Peyer's patch (tissue), 4 donors: Measurements from ENCODE around the gene PAFAH1B1.
A peak's percentile ranks its signal among the peaks of the same experiment; 100 is the strongest.
"Not testable (repeated sequence)": the region's sequence is repeated elsewhere in the genome, so short reads cannot be mapped to it uniquely, and the experiment has no call there.

ENCODE experiments used
- POLR2A ChIP-seq, 2 donors: fragments of 450-650 bp; IDR thresholded peaks; one replicate each; pipeline ENCODE4 v1.5.1; 2017; ENCODE audit warnings: antibody characterized with exemption in 2 of 2, mild to moderate bottlenecking in 2 of 2, moderate library complexity in 2 of 2
- TF ChIP-seq, protein P1 (sequence below), 6 experiments: fragments of 450-650 bp in 4 of 6; fragments of 200-600 bp in 2 of 6; sonication (generic) in 1 of 6; IDR thresholded peaks; one replicate each; pipeline ENCODE4 v1.5.1; 2017 to 2019; ENCODE audit warnings: antibody characterized with exemption in 6 of 6, mild to moderate bottlenecking in 3 of 6, moderate library complexity in 1 of 6

- TF ChIP-seq, protein P1, sequence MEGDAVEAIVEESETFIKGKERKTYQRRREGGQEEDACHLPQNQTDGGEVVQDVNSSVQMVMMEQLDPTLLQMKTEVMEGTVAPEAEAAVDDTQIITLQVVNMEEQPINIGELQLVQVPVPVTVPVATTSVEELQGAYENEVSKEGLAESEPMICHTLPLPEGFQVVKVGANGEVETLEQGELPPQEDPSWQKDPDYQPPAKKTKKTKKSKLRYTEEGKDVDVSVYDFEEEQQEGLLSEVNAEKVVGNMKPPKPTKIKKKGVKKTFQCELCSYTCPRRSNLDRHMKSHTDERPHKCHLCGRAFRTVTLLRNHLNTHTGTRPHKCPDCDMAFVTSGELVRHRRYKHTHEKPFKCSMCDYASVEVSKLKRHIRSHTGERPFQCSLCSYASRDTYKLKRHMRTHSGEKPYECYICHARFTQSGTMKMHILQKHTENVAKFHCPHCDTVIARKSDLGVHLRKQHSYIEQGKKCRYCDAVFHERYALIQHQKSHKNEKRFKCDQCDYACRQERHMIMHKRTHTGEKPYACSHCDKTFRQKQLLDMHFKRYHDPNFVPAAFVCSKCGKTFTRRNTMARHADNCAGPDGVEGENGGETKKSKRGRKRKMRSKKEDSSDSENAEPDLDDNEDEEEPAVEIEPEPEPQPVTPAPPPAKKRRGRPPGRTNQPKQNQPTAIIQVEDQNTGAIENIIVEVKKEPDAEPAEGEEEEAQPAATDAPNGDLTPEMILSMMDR (IDR thresholded peaks at IDR 0.05) = not testable (repeated sequence)
- TF ChIP-seq POLR2A (IDR thresholded peaks at IDR 0.05) = peak; percentile 59
Measured at GRCh38 chr17:2548026-2548425, 45.4 kb upstream of the PAFAH1B1 start.
